A549 (cell line): ENCODE measurements around the gene FLACC1. TPM values are rescaled to one million over a fixed set of nuclear protein-coding genes. Genes with fewer than 3 reads are reported as not detected.

Source experiments
- ATAC-seq, 2 experiments: fragments of 200-7000 bp in 1 of 2; fragments of >200 bp in 1 of 2; cut with Nextera tagmentation in 1 of 2; cut with Tn5 transposase in 1 of 2; 3 replicates each; pipeline versions ENCODE4 v1.8.0 to v1.9.1; 2018 to 2020; ENCODE audit warnings: mild to moderate bottlenecking in 1 of 2, moderate library complexity in 1 of 2
- CTCF ChIA-PET: fragments of 300-600 bp; sonication (Branson Sonifier 250); formaldehyde crosslinking; extraction: SDS; loops from one replicate; lab custom pipeline; 2021; ENCODE audit warnings: antibody characterized with exemption, inconsistent platforms; lab: Yijun Ruan, JAX
- POLR2A ChIA-PET: fragments of 350-600 bp; formaldehyde crosslinking; extraction: SDS; loops from one replicate; lab custom pipeline; 2021; ENCODE audit warnings: antibody characterized with exemption, inconsistent platforms; lab: Yijun Ruan, JAX
- DNase-seq, 2 experiments: peaks; one replicate each; pipeline versions ENCODE4 v3.0.0 to v3.0.0-alpha.2; 2011 to 2016; ENCODE audit warnings: low read depth in 1 of 2, low spot score in 1 of 2
- FAIRE-seq: peaks from 2 replicates; lab custom pipeline; 2011; peaks lifted over from hg19 to GRCh38; lab: Jason Lieb, UNC
- H3K27ac ChIP-seq, 2 experiments: fragments of >200 bp; sonication (Bioruptor Twin); formaldehyde crosslinking; 3 replicates each; pipeline ENCODE4 v1.5.1; 2016 to 2017
- H3K4me1 ChIP-seq: fragments of >200 bp; sonication (Bioruptor Twin); formaldehyde crosslinking; 3 replicates; pipeline ENCODE4 v1.6.1; 2016
- H3K4me2 ChIP-seq: fragments of >200 bp; sonication (Bioruptor Twin); formaldehyde crosslinking; 3 replicates; pipeline ENCODE4 v1.6.1; 2016
- H3K4me3 ChIP-seq: fragments of >200 bp; sonication (Bioruptor Twin); formaldehyde crosslinking; 3 replicates; pipeline ENCODE4 v1.5.1; 2016
- H3K9me3 ChIP-seq: fragments of >200 bp; sonication (Bioruptor Twin); formaldehyde crosslinking; 3 replicates; pipeline ENCODE4 v1.6.1; 2016
- ATOH8 ChIP-seq: fragments of 250-450 bp; sonication (Bioruptor Pico); IDR thresholded peaks from 2 replicates; pipeline ENCODE4 v1.5.0; 2020; ENCODE audit warnings: low read depth, mild to moderate bottlenecking, moderate library complexity
- CEBPB ChIP-seq, 2 experiments: fragments of >200 bp in 1 of 2; sonication (Bioruptor Twin) in 1 of 2; formaldehyde crosslinking in 1 of 2; IDR thresholded peaks; 2 replicates each; pipeline ENCODE4 v1.6.1; 2012 to 2016
- E2F6 ChIP-seq: IDR thresholded peaks from 2 replicates; pipeline ENCODE4 v1.6.1; 2012; ENCODE audit warnings: low read depth, borderline replicate concordance
- FOSB ChIP-seq: fragments of 250-450 bp; sonication (Bioruptor Pico); IDR thresholded peaks from 2 replicates; pipeline ENCODE4 v1.5.0; 2020; ENCODE audit warnings: mild to moderate bottlenecking, moderate library complexity
- FOSL2 ChIP-seq, 2 experiments: fragments of 450-650 bp in 1 of 2; fragments of >200 bp in 1 of 2; sonication (Bioruptor Twin) in 1 of 2; formaldehyde crosslinking; IDR thresholded peaks; 2 replicates each; pipeline versions ENCODE4 v1.5.0 to v1.6.1; 2016 to 2020; ENCODE audit warnings: mild to moderate bottlenecking in 1 of 2, moderate library complexity in 1 of 2
- FOXS1 ChIP-seq: fragments of 250-450 bp; sonication (Bioruptor Pico); IDR thresholded peaks from 2 replicates; pipeline ENCODE4 v1.5.0; 2020; ENCODE audit warnings: mild to moderate bottlenecking, moderate library complexity
- HOXB13 ChIP-seq: fragments of 250-450 bp; sonication (Bioruptor Pico); IDR thresholded peaks from 2 replicates; pipeline ENCODE4 v1.5.0; 2020; ENCODE audit warnings: low read depth, mild to moderate bottlenecking, moderate library complexity
- HOXB5 ChIP-seq: fragments of 250-450 bp; sonication (Bioruptor Pico); IDR thresholded peaks from 2 replicates; pipeline ENCODE4 v1.5.0; 2020; ENCODE audit warnings: mild to moderate bottlenecking, moderate library complexity
- MAX ChIP-seq: IDR thresholded peaks from 2 replicates; pipeline ENCODE4 v1.6.1; 2012
- MYC ChIP-seq: IDR thresholded peaks from 2 replicates; pipeline ENCODE4 v1.6.1; 2012; ENCODE audit warnings: mild to moderate bottlenecking, inconsistent platforms, low read length, improper control_type of control experiment, borderline replicate concordance
- NPAS2 ChIP-seq: fragments of 250-450 bp; sonication (Bioruptor Pico); IDR thresholded peaks from 2 replicates; pipeline ENCODE4 v1.8.0; 2022; ENCODE audit warnings: mild to moderate bottlenecking, moderate library complexity, borderline replicate concordance
- NR3C1 ChIP-seq: fragments of >200 bp; sonication (Bioruptor Twin); formaldehyde crosslinking; IDR thresholded peaks from 3 replicates; pipeline ENCODE4 v1.6.1; 2017
- POLR2A ChIP-seq: IDR thresholded peaks from 2 replicates; pipeline ENCODE4 v1.6.1; 2012; ENCODE audit warnings: mild to moderate bottlenecking, low read length
- RCOR1 ChIP-seq: fragments of 150-350 bp; IDR thresholded peaks from 2 replicates; pipeline ENCODE4 v1.6.1; 2014; ENCODE audit warnings: antibody characterized with exemption, low read length, low read depth
- TFCP2L1 ChIP-seq: fragments of 250-450 bp; sonication (Bioruptor Pico); IDR thresholded peaks from 2 replicates; pipeline ENCODE4 v1.5.0; 2021; ENCODE audit warnings: mild to moderate bottlenecking
- ZFP36 ChIP-seq: fragments of 450-650 bp; IDR thresholded peaks from 2 replicates; pipeline ENCODE4 v1.6.1; 2014; ENCODE audit warnings: borderline replicate concordance; ENCODE audit not compliant: partially characterized antibody
- ZNF302 ChIP-seq: fragments of 250-450 bp; sonication (Bioruptor Pico); IDR thresholded peaks from 2 replicates; pipeline ENCODE4 v1.9.0; 2021; ENCODE audit warnings: inconsistent platforms, mild to moderate bottlenecking, moderate library complexity
- ZSCAN20 ChIP-seq: fragments of 250-450 bp; sonication (Bioruptor Pico); IDR thresholded peaks from 2 replicates; pipeline ENCODE4 v1.8.0; 2022; ENCODE audit warnings: mild to moderate bottlenecking, moderate library complexity
- WGBS: methylation state at CpG from one replicate; pipeline ENCODE4 v1.1.6; 2017; ENCODE audit errors: missing lambda C conversion rate; 5-methylcytosine and 5-hydroxymethylcytosine counted together
- polyA plus RNA-seq, 4 experiments: library from polyadenylated mRNA; depleted of rRNA in 3 of 4; stranded (reverse); fragments of >200 nt; fragmentation: RNase III in 1 of 4; extraction: RNeasy Plus Mini Kit Qiagen cat#74134 plus additional on column Dnase treatment in 1 of 4; gene quantifications; 2 replicates in 3 of 4; 3 replicates in 1 of 4; pipeline ENCODE4 v1.2.3, GENCODE V29; 2011 to 2017
- TF ChIP-seq, protein P1 (sequence below): fragments of 250-450 bp; sonication (Bioruptor Pico); IDR thresholded peaks from 2 replicates; pipeline ENCODE4 v1.5.0; 2021; ENCODE audit warnings: mild to moderate bottlenecking, moderate library complexity, borderline replicate concordance

FLACC1 gene
- polyA plus RNA-seq, 2 of the 4 experiments (the other 2 are of a cell fraction) = 0.26 to 0.36 TPM

DNA sequence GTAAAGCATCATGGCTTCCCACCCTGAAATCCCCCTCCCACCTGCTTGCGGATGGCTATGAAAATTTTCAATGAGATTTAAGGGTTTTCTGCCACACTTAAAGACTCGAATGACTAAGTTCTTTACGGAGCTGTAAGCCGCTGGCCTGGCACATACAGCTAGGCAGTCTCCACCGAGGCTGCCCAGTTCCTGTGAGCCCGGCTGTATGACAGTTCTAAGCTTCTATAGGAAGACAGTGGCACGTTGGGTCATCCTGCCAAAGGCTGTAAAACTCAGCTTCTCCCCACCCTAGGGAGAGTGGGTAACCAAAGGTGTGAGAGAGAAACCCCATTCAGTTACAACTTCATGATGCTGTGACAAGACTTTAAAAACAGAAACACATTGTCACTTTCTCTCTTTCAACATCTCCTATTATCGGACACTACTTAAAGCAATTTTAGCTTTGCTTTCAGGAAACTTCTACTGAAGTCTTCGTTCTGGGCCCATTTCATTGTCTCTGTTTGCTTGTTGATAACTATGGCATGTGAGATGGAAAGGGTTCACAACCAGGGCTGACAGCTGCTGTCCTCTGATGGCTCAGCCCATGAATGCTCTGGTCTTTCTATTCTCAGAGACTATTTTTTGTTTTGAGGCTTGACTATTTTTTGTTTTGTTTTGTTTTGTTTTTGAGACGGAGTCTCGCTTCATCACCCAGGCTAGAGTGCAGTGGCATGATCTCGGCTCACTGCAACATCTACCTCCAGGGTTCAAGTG lies 89.7 kb downstream of the FLACC1 start:
- ATAC-seq (no peak), DNase-seq (no peak), FAIRE-seq (no peak)
- no peak for TF ChIP-seq ZNF302 (CRISPR knock-in tag)
- TF ChIP-seq MAX = no peak
- no peaks in the 10 kb centered on the region for H3K9me3 ChIP-seq
- WGBS = 91% methylated on average over 12 of the region's 12 CpGs
- H3K27ac ChIP-seq = no peak overlapping the region
- no peak overlapping the region for H3K4me2 ChIP-seq
- no peak overlapping the region for H3K4me3 ChIP-seq
- no peaks in the 10 kb centered on the region for H3K4me1 ChIP-seq
- ChIA-PET POLR2A (no interaction called here), CTCF (no interaction called here)

DNA sequence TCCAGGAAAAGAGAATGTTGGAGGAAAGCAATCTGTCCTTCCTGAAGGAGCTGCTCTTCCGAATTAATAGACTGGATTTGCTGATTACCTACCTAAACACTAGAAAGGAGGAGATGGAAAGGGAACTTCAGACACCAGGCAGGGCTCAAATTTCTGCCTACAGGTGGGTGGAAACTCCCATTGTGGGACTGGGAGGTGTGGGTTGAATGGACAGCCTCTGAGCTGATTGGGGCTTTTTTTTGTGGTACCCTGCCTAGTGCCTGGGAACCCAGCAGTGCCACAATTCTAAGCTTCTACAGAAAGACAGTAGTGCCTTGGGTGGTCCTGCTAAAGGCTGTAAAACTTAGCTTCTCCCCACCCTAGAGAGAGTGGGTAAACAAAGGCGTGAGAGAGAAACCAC lies 90.5 kb downstream of the FLACC1 start:
- Histone ChIP-seq H3K4me3 (no peak overlapping the region), H3K4me2 (no peak overlapping the region), H3K27ac (no peak overlapping the region), H3K4me1 (peaks cover 3% of the 10 kb centered on the region; the same call in 2 of the 3 replicates), H3K9me3 (no peaks in the 10 kb centered on the region)
- ATAC-seq (no peak), DNase-seq (no peak), FAIRE-seq (no peak)
- ChIA-PET CTCF (interaction anchor here (0.6 kb wide), 1 partner anchor 513 kb away, joined by 3 read pairs; no protein-coding TSS in a partner anchor), POLR2A (no interaction called here)
- WGBS = 85% methylated on average over 2 of the region's 2 CpGs
- TF ChIP-seq ZSCAN20 = no peak
- TF ChIP-seq POLR2A = no peak
- no peak for TF ChIP-seq HOXB5 (CRISPR knock-in tag)
- TF ChIP-seq FOSL2 (IDR thresholded peaks at IDR 0.05) = no peak
- TF ChIP-seq FOSL2 (CRISPR knock-in tag; IDR thresholded peaks at IDR 0.05) = no peak
- TF ChIP-seq E2F6 = no peak
- TF ChIP-seq HOXB13 = no peak
- no peak for TF ChIP-seq MYC

GRCh38 chr2:201264472-201265173 lies 92.5 kb downstream of the FLACC1 start:
- Histone ChIP-seq H3K4me2 (no peak overlapping the region), H3K4me3 (no peak overlapping the region), H3K4me1 (peaks cover 19% of the 10 kb centered on the region), H3K9me3 (no peaks in the 10 kb centered on the region)
- POLR2A ChIA-PET = no interaction called here
- WGBS = 93% methylated on average over 7 of the region's 7 CpGs
- ATAC-seq (no peak), FAIRE-seq (no peak)
- TF ChIP-seq NPAS2 (CRISPR knock-in tag) (no peak), NR3C1 (no peak), CEBPB (IDR thresholded peaks at IDR 0.05) (no peak), RCOR1 (no peak), FOSB (CRISPR knock-in tag) (no peak), FOXS1 (no peak), TFCP2L1 (no peak), ZFP36 (no peak), ATOH8 (CRISPR knock-in tag) (no peak)
- TF ChIP-seq, protein P1, sequence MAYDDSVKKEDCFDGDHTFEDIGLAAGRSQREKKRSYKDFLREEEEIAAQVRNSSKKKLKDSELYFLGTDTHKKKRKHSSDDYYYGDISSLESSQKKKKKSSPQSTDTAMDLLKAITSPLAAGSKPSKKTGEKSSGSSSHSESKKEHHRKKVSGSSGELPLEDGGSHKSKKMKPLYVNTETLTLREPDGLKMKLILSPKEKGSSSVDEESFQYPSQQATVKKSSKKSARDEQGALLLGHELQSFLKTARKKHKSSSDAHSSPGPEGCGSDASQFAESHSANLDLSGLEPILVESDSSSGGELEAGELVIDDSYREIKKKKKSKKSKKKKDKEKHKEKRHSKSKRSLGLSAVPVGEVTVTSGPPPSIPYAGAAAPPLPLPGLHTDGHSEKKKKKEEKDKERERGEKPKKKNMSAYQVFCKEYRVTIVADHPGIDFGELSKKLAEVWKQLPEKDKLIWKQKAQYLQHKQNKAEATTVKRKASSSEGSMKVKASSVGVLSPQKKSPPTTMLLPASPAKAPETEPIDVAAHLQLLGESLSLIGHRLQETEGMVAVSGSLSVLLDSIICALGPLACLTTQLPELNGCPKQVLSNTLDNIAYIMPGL = no peak
- TF ChIP-seq, all 56 proteins: peak for 0
- no peak overlapping the region for H3K27ac ChIP-seq
- CTCF ChIA-PET = interaction anchor here (1.5 to 1.7 kb wide), 2 partner anchors 32 to 97 kb away, joined by 3 to 5 read pairs; no protein-coding TSS in a partner anchor
- DNase-seq = no peak
